MM.1S (cell line): ENCODE data around the gene RPUSD1.

Experiments used
- EZH2 ChIP-seq: fragments of 300-600 bp; sonication (generic); optimal IDR thresholded peaks from 2 replicates; pipeline ENCODE3; 2017; ENCODE audit warnings: low read depth, mild to moderate bottlenecking, antibody characterized with exemption, low read length, mixed read lengths
- EZH2phosphoT487 ChIP-seq: fragments of 300-600 bp; sonication (generic); IDR thresholded peaks from 2 replicates; pipeline ENCODE4 v1.6.1; 2018; ENCODE audit warnings: antibody characterized with exemption, low read length

GRCh38 chr16:756428-756827, 31.8 kb downstream of the RPUSD1 start:
- TF ChIP-seq EZH2: no peak
- TF ChIP-seq EZH2phosphoT487: no peak
